HEK293T (cell line): ENCODE results near the gene MXD3.

ENCODE experiments used
- CTCF ChIA-PET: fragments of 350-600 bp; formaldehyde crosslinking; extraction: SDS; loops from one replicate; lab custom pipeline; 2021; ENCODE audit warnings: antibody characterized with exemption, inconsistent platforms; lab: Yijun Ruan, JAX
- POLR2A ChIA-PET: fragments of 350-600 bp; formaldehyde crosslinking; extraction: SDS; loops from one replicate; lab custom pipeline; 2020; ENCODE audit warnings: antibody characterized with exemption, inconsistent platforms; lab: Yijun Ruan, JAX
- DNase-seq: peaks from one replicate; pipeline ENCODE4 v3.0.0; 2012; ENCODE audit warnings: mixed read lengths; ENCODE audit errors: extremely low spot score
- ARNT ChIP-seq: fragments of 450-650 bp; IDR thresholded peaks from 2 replicates; pipeline ENCODE4 v1.6.1; 2017; ENCODE audit warnings: mild to moderate bottlenecking
- BHLHE40 ChIP-seq: fragments of 450-650 bp; IDR thresholded peaks from 2 replicates; pipeline ENCODE4 v1.6.1; 2016; ENCODE audit warnings: mild to moderate bottlenecking, moderate library complexity, borderline replicate concordance
- CTBP1 ChIP-seq: fragments of 450-650 bp; IDR thresholded peaks from 2 replicates; pipeline ENCODE4 v1.6.1; 2016; ENCODE audit warnings: borderline replicate concordance
- ELF4 ChIP-seq: fragments of 450-650 bp; IDR thresholded peaks from 2 replicates; pipeline ENCODE4 v1.6.1; 2017; ENCODE audit warnings: antibody characterized with exemption
- FOXA1 ChIP-seq: fragments of 450-650 bp; IDR thresholded peaks from 2 replicates; pipeline ENCODE4 v1.6.1; 2016; ENCODE audit warnings: mild to moderate bottlenecking
- FOXK2 ChIP-seq: fragments of 450-650 bp; IDR thresholded peaks from 2 replicates; pipeline ENCODE4 v1.6.1; 2016; ENCODE audit warnings: mild to moderate bottlenecking
- FOXM1 ChIP-seq: fragments of 450-650 bp; IDR thresholded peaks from 2 replicates; pipeline ENCODE4 v1.6.1; 2017; ENCODE audit warnings: mild to moderate bottlenecking, borderline replicate concordance
- HDGF ChIP-seq: fragments of 450-650 bp; IDR thresholded peaks from 2 replicates; pipeline ENCODE4 v1.6.1; 2017; ENCODE audit warnings: antibody characterized with exemption, borderline replicate concordance
- L3MBTL2 ChIP-seq: fragments of 450-650 bp; conservative IDR thresholded peaks from 2 replicates; pipeline ENCODE4 v1.6.1; 2016; ENCODE audit warnings: mild to moderate bottlenecking
- LEF1 ChIP-seq: fragments of 450-650 bp; IDR thresholded peaks from 2 replicates; pipeline ENCODE4 v1.6.1; 2017; ENCODE audit warnings: mild to moderate bottlenecking, borderline replicate concordance
- NFRKB ChIP-seq: fragments of 450-650 bp; IDR thresholded peaks from 2 replicates; pipeline ENCODE4 v1.6.1; 2016; ENCODE audit warnings: mild to moderate bottlenecking, moderate library complexity
- SP1 ChIP-seq: fragments of 450-650 bp; IDR thresholded peaks from 2 replicates; pipeline ENCODE4 v1.6.1; 2017
- SUZ12 ChIP-seq: fragments of 450-650 bp; IDR thresholded peaks from 2 replicates; pipeline ENCODE4 v1.6.1; 2016; ENCODE audit warnings: mild to moderate bottlenecking
- TARDBP ChIP-seq: fragments of 450-650 bp; IDR thresholded peaks from 2 replicates; pipeline ENCODE4 v1.6.1; 2016
- ZNF384 ChIP-seq: fragments of 450-650 bp; IDR thresholded peaks from 2 replicates; pipeline ENCODE4 v1.6.1; 2016
- TF ChIP-seq, protein P1 (sequence below): fragments of 450-650 bp; IDR thresholded peaks from 2 replicates; pipeline ENCODE4 v1.6.1; 2016

MXD3 gene

GRCh38 chr5:177299697-177300096, 12.0 kb downstream of the MXD3 start:
- ChIA-PET CTCF (interaction anchor here (0.8 to 5.4 kb wide), 2 partner anchors 10 to 19 kb away, joined by 4 to 35 read pairs; no protein-coding TSS in a partner anchor), POLR2A (interaction anchor here (1.4 kb wide), 1 partner anchor 13 kb away, joined by 5 read pairs; no protein-coding TSS in a partner anchor)
- TF ChIP-seq FOXA1: no peak
- TF ChIP-seq LEF1: no peak
- TF ChIP-seq FOXM1: no peak
- TF ChIP-seq, protein P1, sequence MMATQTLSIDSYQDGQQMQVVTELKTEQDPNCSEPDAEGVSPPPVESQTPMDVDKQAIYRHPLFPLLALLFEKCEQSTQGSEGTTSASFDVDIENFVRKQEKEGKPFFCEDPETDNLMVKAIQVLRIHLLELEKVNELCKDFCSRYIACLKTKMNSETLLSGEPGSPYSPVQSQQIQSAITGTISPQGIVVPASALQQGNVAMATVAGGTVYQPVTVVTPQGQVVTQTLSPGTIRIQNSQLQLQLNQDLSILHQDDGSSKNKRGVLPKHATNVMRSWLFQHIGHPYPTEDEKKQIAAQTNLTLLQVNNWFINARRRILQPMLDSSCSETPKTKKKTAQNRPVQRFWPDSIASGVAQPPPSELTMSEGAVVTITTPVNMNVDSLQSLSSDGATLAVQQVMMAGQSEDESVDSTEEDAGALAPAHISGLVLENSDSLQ: no peak
- no peak for TF ChIP-seq HDGF
- TF ChIP-seq L3MBTL2: no peak
- no peak for TF ChIP-seq TARDBP
- no peak for TF ChIP-seq CTBP1
- TF ChIP-seq FOXK2: no peak
- TF ChIP-seq BHLHE40: no peak
- TF ChIP-seq ELF4: no peak
- no peak for TF ChIP-seq ZNF384
- TF ChIP-seq SUZ12: no peak
- no peak for TF ChIP-seq NFRKB
- no peak for TF ChIP-seq ARNT
- no peak for TF ChIP-seq SP1
- DNase-seq: no peak

- POLR2A ChIA-PET: interaction anchor here (1.1 kb wide), 1 partner anchor 11 kb away, joined by 4 read pairs; no protein-coding TSS in a partner anchor
- DNase-seq: no peak
- TF ChIP-seq SP1 (no peak), NFRKB (no peak), LEF1 (no peak), L3MBTL2 (no peak), BHLHE40 (no peak), CTBP1 (no peak), HDGF (no peak), SUZ12 (no peak), ZNF384 (no peak)
- TF ChIP-seq, protein P1: no peak
- CTCF ChIA-PET: interaction anchor here (5.4 kb wide), 1 partner anchor 12 kb away, joined by 35 read pairs; no protein-coding TSS in a partner anchor
These were observed 13.8 kb downstream of the MXD3 start for GRCh38 chr5:177297922-177298321.

DNA sequence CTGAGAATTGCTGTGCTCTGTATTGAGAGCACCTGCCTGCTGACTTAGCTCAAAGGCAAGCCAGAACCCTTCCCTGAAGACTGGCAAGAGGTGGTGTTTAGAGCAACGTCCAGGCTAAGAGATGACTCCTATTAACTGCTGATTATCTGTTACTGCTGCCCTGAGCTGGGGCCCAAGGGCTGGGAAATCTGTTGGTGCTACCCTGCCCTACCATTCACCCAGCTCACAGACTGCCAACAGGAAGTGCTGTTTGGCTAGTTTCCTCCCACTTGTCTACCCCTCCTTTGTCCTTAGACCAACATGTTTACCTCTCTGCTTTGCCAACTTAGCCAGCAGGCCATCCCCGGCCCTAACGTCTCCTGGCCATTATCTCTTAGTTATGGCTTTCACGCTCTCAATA, 15.1 kb downstream of the MXD3 start:
- TF ChIP-seq LEF1 (no peak), ELF4 (no peak), ARNT (no peak), ZNF384 (no peak), FOXK2 (no peak)
- ChIA-PET CTCF (interaction anchor here (0.8 kb wide), 1 partner anchor 13 kb away, joined by 4 read pairs; no protein-coding TSS in a partner anchor), POLR2A (no interaction called here)
- no peak for DNase-seq

- TF ChIP-seq ZNF384 (no peak), L3MBTL2 (no peak), FOXA1 (no peak), ELF4 (no peak), FOXM1 (no peak), FOXK2 (no peak), BHLHE40 (no peak), HDGF (no peak), LEF1 (no peak), CTBP1 (no peak), SP1 (no peak), ARNT (no peak), SUZ12 (no peak), NFRKB (no peak), TARDBP (no peak)
- TF ChIP-seq, protein P1: no peak
- POLR2A ChIA-PET: no interaction called here
- DNase-seq: no peak
These were observed 15.8 kb downstream of the MXD3 start for GRCh38 chr5:177295924-177296323.

DNA sequence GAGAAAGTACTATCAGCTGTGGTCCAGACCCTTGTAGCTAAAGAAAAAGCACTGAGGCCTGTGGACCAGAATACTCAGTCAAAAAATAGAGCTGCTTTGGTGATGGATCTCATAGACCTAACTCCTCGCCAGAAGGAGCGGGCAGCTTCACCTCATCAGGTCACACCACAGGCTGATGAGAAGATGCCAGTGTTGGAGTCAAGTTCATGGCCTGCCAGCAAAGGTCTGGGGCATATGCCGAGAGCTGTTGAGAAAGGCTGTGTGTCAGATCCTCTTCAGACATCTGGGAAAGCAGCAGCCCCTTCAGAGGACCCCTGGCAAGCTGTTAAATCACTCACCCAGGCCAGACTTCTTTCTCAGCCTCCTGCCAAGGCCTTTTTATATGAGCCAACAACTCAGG, 17.1 kb downstream of the MXD3 start:
- TF ChIP-seq FOXA1: no peak
- TF ChIP-seq SUZ12: no peak
- TF ChIP-seq FOXM1: no peak
- no peak for TF ChIP-seq HDGF
- TF ChIP-seq NFRKB: no peak
- no peak for TF ChIP-seq FOXK2
- no peak for TF ChIP-seq SP1
- no peak for TF ChIP-seq BHLHE40
- TF ChIP-seq ZNF384: no peak
- TF ChIP-seq TARDBP: no peak
- no peak for TF ChIP-seq L3MBTL2
- TF ChIP-seq, protein P1: no peak
- TF ChIP-seq LEF1: no peak
- no peak for TF ChIP-seq ARNT
- TF ChIP-seq ELF4: no peak
- TF ChIP-seq CTBP1: no peak
- no peak for DNase-seq
- CTCF ChIA-PET: no interaction called here
- POLR2A ChIA-PET: no interaction called here

More at GRCh38 chr5:177295924-177296323, 15.8 kb downstream of the MXD3 start:
- CTCF ChIA-PET: interaction anchor here (0.8 kb wide), 1 partner anchor 14 kb away, joined by 4 read pairs; no protein-coding TSS in a partner anchor
